Measurements from ENCODE around the gene UIMC1.

GRCh38 chr5:176857894-176858273, 148.7 kb downstream of the UIMC1 start:
- TF ChIP-seq CTCF (IDR thresholded peaks at IDR 0.05) (no peak), POLR2A (IDR thresholded peaks at IDR 0.05) (no peak)
